HG03558 (cell line): ENCODE results near the gene USP22.

ENCODE experiments used
- ATAC-seq: cut with Tn5 transposase; IDR thresholded peaks from one replicate; pipeline ENCODE4 v1.9.1; 2021; ENCODE audit warnings: moderate number of reproducible peaks; ENCODE audit not compliant: unreplicated experiment; ENCODE audit errors: extremely low read depth

The USP22 gene

GRCh38 chr17:21053056-21053455, 10.2 kb upstream of the USP22 start:
- ATAC-seq = peak; percentile 65

GRCh38 chr17:21049457-21049856, 6.6 kb upstream of the USP22 start:
- no peak for ATAC-seq

GRCh38 chr17:21046216-21046615, 3.4 kb upstream of the USP22 start:
- no peak for ATAC-seq

DNA sequence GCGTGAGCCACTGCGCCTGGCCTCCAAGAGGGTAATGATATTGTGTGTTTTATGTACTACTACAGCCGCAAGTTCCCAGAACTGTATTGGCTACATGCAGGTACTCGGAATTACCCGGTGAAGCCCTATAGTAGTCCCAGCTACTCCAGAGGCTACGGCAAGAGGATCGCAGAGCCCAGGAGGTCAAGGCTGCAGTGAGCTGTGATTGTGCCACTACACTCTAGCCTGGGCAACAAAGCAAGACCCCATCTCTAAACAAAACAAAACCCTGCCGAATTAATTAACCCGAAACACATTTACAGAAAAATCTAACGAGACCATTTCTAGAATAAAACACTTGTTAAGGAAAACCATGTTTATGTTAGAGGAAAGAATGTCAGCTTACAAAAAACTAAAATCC, 2.2 kb upstream of the USP22 start:
- ATAC-seq = no peak

DNA sequence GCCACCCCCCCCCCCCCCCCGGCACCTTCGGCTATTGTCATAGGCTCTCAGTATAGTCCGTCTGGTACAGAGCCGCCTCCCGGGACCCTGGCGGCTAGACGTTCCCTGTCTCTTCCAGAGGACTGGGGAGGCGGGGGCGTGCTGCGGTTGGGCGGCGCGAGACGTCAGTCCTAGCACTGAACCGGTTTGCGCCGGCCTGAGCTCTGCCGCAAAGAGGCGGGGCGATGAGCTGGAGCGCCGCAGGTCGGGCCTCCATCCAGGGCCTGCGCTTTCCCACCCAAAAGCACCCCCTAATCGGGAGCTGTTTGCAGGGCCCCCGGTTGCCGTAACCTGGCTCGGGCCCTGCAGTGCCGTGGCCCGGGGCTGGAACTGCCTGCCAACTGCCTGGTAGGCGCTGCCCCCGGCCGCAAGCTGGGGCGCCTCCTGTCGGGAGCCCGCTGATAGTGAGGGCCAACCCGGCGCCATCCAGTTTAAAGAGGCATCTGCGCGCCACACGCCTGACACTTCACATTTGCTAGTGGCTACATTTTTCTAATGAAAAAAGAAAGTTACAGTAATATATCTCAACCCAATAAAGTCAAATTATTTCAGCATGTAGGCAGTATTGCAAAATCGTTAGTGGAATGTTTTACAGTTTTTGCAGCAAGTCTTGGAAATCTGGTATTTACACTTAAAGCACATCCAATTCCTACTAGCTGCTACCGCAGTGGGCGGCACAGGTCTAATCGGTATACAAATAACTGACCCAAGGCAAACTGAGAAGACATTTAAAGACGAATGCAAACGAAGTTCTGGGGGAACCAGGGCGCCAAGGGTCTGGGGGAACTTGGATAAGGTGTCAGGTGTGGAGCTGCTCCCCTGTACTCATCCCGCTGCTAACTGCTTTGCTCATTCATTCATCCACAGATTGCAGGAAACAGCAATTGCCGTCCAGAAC, 753 bp upstream of the USP22 start:
- ATAC-seq = peak; percentile 64

DNA sequence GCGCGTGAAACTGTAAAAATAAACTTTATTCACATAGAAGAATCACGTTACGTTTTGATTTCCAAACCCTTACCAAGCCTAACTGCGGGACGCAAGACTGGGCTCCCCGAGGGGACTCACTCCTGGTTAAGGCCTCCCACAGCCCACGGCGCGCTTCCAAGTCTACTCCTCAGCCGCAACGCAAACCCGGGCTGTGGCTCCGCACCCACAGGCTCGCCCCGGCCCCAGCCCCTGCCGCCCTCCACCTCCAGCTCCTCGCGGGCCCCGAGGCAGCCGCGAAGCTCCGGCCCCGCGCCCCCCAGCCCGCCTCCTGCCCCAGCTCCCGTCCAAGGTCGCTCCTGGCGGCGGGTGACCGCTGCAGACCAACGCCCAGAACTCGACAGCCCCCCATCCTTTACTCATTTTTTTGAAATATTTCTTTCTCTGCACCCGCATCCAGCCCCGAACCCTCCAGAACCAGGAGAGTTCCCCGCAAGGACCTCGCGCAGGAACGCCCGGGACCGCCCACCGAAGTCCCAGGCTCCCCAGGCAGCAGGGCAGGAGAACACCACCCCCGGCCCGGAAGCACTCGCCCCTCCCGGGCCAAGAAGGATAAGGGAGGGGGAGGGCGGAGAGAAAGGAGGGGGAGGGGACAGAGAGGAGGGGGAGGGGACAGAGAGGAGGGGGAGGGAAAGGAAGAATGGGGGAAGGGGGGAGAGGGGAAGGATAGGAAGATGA, 912 bp downstream of the USP22 start:
- no peak for ATAC-seq

DNA sequence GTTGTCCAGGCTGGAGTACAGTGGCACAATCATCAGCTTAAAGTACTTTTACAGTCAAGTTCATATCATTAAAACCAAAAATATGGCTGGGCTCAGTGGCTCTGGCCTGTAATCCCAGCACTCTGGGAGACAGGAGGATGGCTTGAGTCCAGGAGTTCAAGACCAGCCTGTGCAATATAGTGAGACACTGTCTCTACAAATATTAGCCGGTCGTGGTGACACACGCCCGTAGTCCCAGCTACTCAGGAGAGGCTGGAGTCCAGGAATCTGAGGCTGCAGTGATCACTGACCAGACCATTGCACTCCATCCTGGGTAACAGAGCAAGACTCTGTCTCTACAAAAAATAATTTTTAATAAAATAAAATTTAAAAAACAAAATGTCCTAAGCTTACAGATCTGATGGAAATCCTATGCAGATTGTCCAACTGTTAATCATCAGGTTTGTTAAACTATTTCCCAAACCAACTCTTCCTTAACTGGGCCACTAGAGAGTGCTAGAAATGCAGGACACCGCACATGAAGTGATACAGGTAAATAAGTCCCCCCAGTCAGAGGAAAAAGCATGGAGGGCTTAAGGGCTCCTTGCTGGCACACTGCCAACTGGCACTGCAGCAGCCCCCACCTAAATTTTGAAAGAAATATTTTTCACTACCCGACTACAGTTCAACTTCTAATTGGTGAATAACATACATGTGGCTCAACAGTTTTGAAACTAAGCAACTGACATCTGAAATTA, 2.8 kb downstream of the USP22 start:
- ATAC-seq = no peak

- no peak for ATAC-seq
These were observed 5.6 kb downstream of the USP22 start for GRCh38 chr17:21037117-21037803.

GRCh38 chr17:21036361-21036881, 6.4 kb downstream of the USP22 start:
- no peak for ATAC-seq

DNA sequence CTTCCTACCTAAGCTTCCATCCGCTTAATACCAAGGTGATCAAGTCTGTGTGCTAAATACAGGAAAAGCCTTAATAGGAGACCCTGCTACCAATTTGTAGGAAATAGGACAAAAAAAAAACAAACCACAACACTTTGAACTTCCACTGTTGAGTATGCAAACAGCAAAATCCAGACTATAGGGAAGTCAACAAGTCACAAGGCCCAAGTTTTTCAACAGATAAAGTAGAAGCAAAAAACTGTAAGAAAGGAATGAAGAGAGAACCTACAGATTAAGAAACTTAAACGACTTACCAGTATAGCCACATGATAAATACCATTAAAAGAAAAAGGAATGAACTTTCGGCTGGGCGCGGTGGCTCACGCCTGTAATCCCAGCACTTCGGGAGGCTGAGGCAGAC, 7.4 kb downstream of the USP22 start:
- ATAC-seq = no peak

DNA sequence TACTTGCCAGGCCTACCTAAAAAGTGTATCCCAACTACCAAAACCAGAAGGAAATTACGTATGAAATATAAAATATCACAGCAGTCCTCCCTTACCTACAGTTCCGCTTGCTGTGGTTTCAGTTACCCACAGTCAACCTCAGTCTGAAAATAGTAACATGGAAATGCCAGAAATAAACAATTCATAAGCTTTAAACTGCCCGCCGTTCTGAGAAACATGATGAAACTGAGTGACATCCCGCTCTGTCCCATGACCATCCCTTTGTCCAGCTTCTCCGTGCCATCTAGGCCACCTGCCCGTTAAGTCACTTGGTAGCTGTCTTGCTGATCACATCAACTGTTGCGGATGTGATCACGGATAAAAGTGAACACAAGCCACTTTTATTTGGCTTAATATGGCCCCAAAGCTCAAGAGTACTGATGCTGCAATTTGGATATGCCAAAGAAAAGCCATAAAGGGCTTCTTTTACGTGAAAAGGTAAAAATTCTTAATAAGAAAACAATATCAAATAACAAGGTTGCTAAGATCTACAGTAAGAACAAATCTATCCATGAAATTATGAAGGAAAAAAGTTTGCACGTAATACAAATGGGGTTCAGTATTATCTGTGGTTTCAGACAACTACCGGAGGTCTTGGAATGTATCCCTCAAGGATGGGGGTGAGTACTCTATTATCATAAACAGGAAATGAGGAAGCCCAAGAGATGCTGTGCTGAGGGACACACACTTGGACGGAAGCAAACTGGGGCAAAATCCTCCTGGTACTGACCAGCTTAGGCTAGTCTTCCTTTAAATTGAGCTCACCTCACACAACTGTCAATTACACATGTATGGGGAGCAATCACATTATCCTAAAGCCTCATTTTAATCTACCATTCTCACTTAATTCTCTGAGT, 8.2 kb downstream of the USP22 start:
- ATAC-seq = no peak

GRCh38 chr17:21033350-21033749, 9.5 kb downstream of the USP22 start:
- no peak for ATAC-seq

- ATAC-seq = no peak
These were observed 10.9 kb downstream of the USP22 start for GRCh38 chr17:21031756-21032396.

GRCh38 chr17:21030375-21030774, 12.4 kb downstream of the USP22 start:
- no peak for ATAC-seq

DNA sequence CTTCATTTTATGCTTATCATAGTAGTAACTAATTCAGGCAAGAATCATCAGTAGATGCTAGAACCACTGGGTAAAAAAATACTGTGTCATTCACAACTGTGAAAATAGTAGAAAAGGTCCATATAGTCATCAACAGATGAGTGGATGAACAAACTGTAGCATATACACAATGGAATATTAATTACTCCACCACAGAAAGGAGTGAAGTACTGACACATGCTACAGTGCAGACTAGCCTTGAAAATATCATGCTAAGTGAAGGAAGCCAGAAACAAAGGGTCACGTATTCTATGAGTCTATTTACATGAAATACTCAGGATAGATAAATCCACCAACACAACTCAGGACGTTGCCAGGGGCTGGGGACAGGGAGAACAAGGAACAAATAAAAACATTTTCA, 13.3 kb downstream of the USP22 start:
- ATAC-seq = no peak

DNA sequence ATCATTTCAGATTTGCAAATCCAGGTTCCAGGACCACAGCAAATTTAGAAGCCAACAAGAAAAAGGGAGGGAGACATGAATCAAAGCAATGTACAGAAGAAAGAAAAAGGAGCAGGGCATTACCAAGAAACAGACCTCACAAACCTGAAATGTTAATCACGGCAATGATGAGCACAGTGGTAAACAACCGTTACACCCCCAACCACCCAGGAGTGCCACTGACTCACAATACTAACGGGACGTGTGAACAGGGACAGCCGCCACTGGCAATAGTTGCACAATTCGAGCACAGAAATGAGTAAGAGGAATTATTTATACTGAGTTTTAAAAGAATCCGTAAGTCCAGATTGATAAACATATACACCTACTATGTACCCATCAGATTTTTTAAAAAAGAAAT, 13.8 kb downstream of the USP22 start:
- no peak for ATAC-seq

- ATAC-seq = no peak
These were observed 14.6 kb downstream of the USP22 start for GRCh38 chr17:21028192-21028591.

DNA sequence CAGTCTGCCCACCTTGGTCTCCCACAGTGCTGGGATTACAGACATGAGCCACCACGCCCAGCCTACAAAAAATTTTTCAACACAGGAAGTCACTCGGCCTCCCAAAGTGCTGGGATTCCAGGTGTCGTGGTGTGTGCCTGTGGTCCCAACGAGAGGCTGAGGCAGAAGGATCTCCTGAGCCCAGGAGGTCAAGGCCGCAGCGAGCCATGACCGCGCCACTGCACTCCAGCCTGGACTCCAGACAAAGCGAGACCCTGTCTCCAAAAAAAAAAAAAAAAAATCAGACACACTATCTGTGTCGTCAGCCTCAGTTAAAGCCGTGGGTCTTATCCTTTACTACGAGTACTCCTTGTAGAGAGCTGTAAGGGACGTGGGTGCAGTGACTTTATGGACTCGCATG, 15.8 kb downstream of the USP22 start:
- ATAC-seq = no peak

DNA sequence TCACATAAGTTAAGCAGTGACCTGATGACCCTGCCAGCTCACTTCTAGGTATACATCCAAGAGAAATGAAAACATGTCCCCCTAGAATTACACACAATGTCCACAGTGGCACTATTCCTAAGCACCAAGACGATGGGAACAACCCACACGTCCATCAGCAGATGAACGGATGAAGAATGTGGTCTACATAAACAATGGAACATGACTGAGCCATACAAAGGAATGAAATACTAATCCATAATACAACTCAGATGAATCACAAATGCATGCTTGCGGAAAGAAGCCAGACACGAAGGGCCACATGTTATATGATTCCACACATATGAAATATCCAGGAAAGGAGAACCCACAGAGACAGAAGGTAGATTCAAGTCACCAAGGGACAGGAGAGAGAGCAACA, 17.4 kb downstream of the USP22 start:
- ATAC-seq = no peak
